MM.1S (cell line): ENCODE data around the gene CDKN3.
"Not testable (repeated sequence)": the region's sequence is repeated elsewhere in the genome, so short reads cannot be mapped to it uniquely, and the experiment has no call there.

Experiments
- EZH2 ChIP-seq: fragments of 300-600 bp; sonication (generic); optimal IDR thresholded peaks from 2 replicates; pipeline ENCODE3; 2017; ENCODE audit warnings: low read depth, mild to moderate bottlenecking, antibody characterized with exemption, low read length, mixed read lengths
- EZH2phosphoT487 ChIP-seq: fragments of 300-600 bp; sonication (generic); IDR thresholded peaks from 2 replicates; pipeline ENCODE4 v1.6.1; 2018; ENCODE audit warnings: antibody characterized with exemption, low read length
- TF ChIP-seq, protein P1 (sequence below): fragments of 300-600 bp; sonication (generic); IDR thresholded peaks from 2 replicates; pipeline ENCODE4 v1.5.1; 2016; ENCODE audit warnings: antibody characterized with exemption, low read length, mixed read lengths

DNA sequence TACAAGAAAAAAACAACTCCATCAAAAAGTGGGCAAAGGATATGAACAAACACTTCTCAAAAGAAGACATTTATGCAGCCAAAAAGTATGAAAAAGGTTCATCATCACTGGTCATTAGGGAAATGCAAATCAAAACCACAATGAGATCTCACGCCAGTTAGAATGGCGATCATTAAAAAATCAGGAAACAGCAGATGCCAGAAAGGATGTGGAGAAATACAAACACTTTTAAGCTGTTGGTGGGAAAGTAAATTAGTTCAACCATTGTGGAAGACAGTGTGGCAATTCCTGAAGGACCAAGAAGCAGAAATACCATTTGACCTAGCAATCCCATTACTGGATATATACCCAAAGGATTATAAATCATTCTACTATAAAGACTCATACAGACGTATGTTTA, 16.2 kb upstream of the CDKN3 start:
- TF ChIP-seq, protein P1, sequence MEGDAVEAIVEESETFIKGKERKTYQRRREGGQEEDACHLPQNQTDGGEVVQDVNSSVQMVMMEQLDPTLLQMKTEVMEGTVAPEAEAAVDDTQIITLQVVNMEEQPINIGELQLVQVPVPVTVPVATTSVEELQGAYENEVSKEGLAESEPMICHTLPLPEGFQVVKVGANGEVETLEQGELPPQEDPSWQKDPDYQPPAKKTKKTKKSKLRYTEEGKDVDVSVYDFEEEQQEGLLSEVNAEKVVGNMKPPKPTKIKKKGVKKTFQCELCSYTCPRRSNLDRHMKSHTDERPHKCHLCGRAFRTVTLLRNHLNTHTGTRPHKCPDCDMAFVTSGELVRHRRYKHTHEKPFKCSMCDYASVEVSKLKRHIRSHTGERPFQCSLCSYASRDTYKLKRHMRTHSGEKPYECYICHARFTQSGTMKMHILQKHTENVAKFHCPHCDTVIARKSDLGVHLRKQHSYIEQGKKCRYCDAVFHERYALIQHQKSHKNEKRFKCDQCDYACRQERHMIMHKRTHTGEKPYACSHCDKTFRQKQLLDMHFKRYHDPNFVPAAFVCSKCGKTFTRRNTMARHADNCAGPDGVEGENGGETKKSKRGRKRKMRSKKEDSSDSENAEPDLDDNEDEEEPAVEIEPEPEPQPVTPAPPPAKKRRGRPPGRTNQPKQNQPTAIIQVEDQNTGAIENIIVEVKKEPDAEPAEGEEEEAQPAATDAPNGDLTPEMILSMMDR = not testable (repeated sequence)
- not testable (repeated sequence) for TF ChIP-seq EZH2, EZH2phosphoT487
